Smooth muscle cell of the brain vasculature (primary cell): ENCODE results near the gene WWOX.

Experiments
- DNase-seq: peaks from one replicate; pipeline ENCODE4 v3.0.0-alpha.2; 2012; ENCODE audit warnings: low read depth, low spot score

WWOX gene

GRCh38 chr16:79261481-79261940 lies 1162.1 kb downstream of the WWOX start:
- DNase-seq: no peak

- no peak for DNase-seq
Measured at GRCh38 chr16:79261944-79262552, 1162.6 kb downstream of the WWOX start.
